ENCODE measurements around the gene PLXNB2.

Gene PLXNB2

DNA sequence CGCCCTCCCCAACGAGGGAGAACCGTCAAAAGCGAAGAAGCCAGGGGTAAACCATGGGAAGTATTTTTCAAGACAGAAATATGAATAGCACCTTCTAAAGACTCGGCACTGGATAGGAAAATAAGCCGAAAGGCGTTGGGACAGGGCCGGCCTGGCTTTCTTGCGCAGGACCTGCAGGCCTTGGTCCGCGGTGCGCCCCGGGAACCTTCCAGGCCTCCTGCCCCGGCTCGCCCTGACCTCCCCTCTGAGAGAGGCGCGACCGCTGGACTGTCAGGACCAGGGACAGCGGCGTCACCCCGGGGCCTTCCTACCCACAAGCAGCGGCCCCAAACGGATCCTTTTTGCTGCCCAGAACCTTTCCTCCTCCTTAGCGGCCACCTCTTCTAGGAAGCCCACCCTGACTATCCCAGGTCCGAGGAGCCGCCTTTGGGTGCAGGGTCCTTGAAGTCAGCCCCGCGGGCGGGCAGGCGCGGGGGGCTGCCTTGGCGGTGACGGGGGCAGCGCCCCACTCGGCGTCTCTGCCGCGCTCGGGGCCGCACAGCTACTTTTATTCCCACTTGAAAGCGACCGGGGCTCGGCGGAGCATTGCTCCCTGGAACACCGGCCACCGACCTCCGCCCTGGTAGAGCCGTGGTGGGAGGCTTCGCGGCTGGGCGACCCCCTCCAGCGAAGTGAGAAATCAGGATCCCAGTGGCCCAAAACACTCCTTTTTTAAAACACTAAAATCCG lies 36.6 kb downstream of the PLXNB2 start:
- Mint-ChIP-seq H3K4me3 (peak overlapping the region; percentile 64), H3K27me3 (peaks cover 53% of the 10 kb centered on the region), H3K36me3 (ENCODE audit: low read depth) (peaks cover 28% of the 10 kb centered on the region), H3K4me1 (ENCODE audit: low read depth) (peaks cover 41% of the 10 kb centered on the region), H3K9me3 (no peaks in the 10 kb centered on the region), H3K27ac (no peak overlapping the region)
- intact Hi-C loops (cut with micrococcal nuclease) = loop anchor here (5.0 kb wide), 1 partner anchor 36 kb away; the partner anchor contains the start of gene PLXNB2

DNA sequence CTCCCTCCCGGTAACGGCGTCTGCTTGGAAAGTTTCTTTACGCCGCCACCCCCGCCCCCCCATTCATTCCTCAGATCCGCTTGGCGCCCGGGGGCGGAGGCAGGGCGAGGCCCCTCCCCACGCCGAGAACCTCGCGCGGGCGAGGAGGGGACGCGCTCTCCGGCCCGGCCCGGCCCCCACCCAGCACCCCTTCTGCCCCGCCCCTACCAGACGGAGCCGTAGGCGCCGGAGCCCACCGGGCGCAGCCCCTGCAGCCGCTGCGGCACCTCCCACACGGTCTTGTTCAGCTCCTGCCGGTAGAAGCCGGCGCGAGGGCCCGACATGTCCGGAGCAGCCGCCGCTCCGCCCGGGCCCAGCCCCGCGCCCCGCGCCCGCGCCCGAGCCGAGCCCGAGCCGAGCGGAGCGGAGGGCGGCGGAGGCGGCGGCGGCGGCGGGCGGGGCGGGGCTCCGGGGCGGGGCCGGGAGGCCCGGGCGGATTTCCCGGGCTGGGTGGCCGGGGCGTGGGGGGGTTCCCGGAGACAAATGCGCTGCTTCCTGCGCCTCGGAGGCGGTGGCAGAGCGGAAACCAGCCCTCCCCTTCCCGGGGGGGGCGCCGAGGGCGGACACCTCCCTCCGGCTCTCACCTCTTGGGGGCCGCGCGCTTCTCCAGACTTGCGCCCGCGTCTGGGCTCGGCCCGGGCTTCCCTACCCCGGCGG lies 37.3 kb downstream of the PLXNB2 start, which contains the start of gene MAPK11:
TSS of gene MAPK11 (minus strand) at position 411 of the 696 bp plus-strand sequence. CDS start at position 323, 88 bp downstream.
- Mint-ChIP-seq H3K27ac (no peak within 1 kb of the TSS), H3K27me3 (peaks cover 59% of the 10 kb centered on the region), H3K36me3 (ENCODE audit: low read depth) (peaks cover 21% of the 10 kb centered on the region)

DNA sequence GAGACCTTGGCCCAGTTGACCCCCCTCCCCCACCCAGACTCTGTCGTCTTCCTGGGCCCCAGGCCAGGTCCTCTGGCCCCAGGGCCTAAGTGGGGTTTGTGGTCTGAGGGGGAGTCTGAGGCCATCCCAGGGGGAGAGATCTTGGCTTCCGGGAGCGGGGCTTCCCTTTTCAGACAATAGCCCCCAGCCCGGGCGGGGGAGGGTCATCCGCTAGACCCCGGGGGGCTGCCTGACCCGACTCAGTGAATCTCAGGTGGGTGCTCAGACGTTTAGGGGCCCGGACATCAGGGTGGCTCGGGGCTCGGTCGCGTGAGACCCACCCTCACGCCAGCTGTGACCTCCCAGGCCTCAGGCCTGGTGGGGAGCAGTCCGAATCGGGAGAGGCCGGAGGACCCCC lies 37.9 kb downstream of the PLXNB2 start:
- Mint-ChIP-seq H3K36me3 (ENCODE audit: low read depth) (peaks cover 16% of the 10 kb centered on the region), H3K27me3 (peaks cover 65% of the 10 kb centered on the region), H3K27ac (no peak overlapping the region), H3K9me3 (no peaks in the 10 kb centered on the region), H3K4me3 (peak overlapping the region; percentile 65), H3K4me1 (ENCODE audit: low read depth) (peaks cover 34% of the 10 kb centered on the region)
- intact Hi-C loops (cut with micrococcal nuclease) = no loop called here

More for the DNA sequence above, 37.3 kb downstream of the PLXNB2 start, which contains the start of gene MAPK11:
- Mint-ChIP-seq H3K4me3 (peak within 1 kb of the TSS; percentile 65), H3K9me3 (no peaks in the 10 kb centered on the region), H3K4me1 (ENCODE audit: low read depth) (peaks cover 39% of the 10 kb centered on the region)
- intact Hi-C loops (cut with micrococcal nuclease) = loop anchor here (5.0 kb wide), 1 partner anchor 37 kb away; the partner anchor contains the start of gene PLXNB2

DNA sequence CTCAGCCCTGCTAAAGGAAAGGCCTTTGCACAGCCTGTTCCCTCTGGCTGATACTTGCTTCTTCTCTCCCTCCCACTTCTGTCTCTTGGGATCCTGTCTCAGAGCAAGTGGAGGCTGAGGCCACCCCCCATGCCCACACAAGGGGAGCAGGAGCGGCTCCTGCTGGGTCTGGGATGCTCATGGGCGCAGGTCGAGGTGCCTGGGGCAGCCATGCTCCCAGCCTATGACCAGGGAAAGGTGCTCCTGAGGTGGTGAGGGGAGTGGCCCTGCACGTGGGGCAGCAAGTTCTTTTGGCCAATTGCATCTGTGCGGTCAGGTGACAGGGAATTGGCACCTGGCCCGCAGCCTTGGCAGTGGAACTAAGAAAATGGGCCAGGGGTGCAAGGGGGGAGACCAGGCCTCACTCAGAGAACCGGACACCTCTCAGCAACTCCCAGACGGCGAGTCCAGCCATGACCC lies 38.8 kb downstream of the PLXNB2 start:
- Mint-ChIP-seq H3K9me3 (no peaks in the 10 kb centered on the region), H3K36me3 (ENCODE audit: low read depth) (peaks cover 8% of the 10 kb centered on the region), H3K27ac (no peak overlapping the region), H3K4me1 (ENCODE audit: low read depth) (peaks cover 28% of the 10 kb centered on the region), H3K27me3 (peaks cover 73% of the 10 kb centered on the region), H3K4me3 (no peak overlapping the region)
- intact Hi-C loops (cut with micrococcal nuclease) = no loop called here

DNA sequence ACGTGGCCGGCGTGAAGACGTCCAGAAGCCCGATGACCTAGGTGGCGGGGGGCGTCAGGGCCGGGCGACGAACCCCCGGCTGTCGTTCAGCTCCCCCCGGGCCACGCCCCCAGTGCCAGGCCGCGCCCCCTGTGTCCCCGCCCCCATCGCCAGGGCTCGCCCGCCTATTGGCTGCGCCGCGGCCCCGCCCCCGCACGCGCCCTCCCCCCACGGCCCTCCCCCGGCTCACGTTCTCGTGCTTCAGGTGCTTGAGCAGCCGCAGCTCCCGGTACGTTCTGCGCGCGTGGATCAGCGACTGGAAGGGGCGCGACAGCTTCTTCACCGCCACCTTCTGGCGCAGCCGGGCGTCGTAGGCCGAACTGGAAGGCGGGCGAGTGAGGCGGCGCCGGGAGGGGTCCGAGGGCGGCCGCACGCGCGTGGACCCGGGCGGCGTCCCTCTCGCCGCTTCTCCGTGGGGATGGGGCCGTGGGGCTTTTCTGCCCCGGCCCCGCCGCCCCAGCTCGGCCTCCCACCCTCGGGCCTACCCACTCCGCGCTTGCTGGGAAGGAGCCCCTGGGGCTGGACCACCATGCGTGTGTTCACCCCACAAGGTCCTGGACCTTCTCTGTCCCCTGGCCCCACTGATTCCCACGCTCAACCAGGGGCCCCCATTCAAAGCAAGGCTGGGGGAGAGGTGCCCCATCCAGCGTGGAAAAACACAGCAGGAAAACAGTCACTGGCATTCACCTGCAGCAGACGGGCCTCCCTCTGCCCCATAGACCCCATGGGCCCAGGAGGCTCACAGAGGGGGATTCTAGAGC lies 39.7 kb downstream of the PLXNB2 start:
- no peaks in the 10 kb centered on the region for H3K9me3 Mint-ChIP-seq
- H3K4me3 Mint-ChIP-seq = no peak overlapping the region
- H3K27ac Mint-ChIP-seq = no peak overlapping the region
- peaks cover 3% of the 10 kb centered on the region for H3K36me3 Mint-ChIP-seq (ENCODE audit: low read depth)
- intact Hi-C loops (cut with micrococcal nuclease) = no loop called here
- H3K4me1 Mint-ChIP-seq (ENCODE audit: low read depth) = peaks cover 33% of the 10 kb centered on the region
- peaks cover 80% of the 10 kb centered on the region for H3K27me3 Mint-ChIP-seq

DNA sequence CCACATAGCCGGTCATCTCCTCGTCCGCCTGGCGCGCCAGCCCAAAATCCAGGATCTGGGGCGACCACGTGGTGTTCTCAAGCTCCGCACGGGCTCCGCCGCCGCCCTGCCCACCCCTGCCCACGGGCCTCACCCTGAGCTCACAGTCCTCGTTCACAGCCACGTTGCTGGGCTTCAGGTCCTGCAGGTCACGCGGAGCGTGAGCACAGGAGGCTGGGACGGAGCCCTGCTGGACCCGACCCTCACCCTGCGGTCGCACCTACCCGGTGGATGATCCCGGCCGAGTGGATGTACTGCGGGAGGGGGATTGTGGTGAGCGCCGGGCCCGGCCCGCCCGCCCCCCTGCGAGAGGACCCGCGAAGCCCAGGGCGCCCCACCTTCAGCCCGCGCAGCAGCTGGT lies 40.5 kb downstream of the PLXNB2 start:
- H3K36me3 Mint-ChIP-seq (ENCODE audit: low read depth) = no peaks in the 10 kb centered on the region
- H3K4me1 Mint-ChIP-seq (ENCODE audit: low read depth) = peaks cover 33% of the 10 kb centered on the region
- H3K4me3 Mint-ChIP-seq = no peak overlapping the region
- peaks cover 84% of the 10 kb centered on the region for H3K27me3 Mint-ChIP-seq
- intact Hi-C loops (cut with micrococcal nuclease) = no loop called here
- H3K27ac Mint-ChIP-seq = no peak overlapping the region
- no peaks in the 10 kb centered on the region for H3K9me3 Mint-ChIP-seq

DNA sequence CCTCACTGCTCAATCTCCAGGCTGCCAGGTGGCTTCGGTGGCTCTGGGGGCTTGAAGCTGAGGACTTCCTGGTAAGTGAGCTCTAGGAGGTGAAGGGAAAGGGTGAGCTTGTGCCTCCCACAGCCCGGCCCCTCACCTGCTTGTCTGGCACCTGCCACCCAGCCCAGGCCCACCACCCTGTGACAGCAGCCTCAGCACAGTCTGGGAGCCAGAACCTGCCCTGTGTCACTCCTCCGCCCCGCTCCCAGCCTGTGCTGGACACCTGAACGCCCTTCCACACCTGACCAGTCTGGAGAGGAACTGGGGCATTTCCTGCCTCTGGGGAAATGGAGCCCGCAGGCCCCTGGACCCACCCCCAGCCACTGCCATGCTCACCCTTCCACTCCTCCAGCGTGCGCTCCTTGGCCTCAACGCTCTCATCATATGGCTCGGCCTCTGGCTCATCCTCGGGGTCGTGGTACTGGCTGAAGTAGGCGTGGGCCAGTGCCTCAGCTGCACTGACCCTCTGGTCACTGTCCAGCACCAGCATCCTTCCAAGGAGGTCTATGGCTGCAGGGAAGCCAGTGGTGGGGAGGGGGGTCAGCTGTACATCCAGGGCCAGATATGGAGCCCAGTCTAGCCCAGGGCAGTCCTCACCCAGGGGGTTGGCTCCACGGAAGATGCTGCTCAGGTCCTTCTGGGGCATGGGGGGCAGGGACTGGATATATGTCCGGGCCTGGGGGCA lies 42.3 kb downstream of the PLXNB2 start:
- peaks cover 86% of the 10 kb centered on the region for H3K27me3 Mint-ChIP-seq
- H3K27ac Mint-ChIP-seq = no peak overlapping the region
- H3K4me1 Mint-ChIP-seq (ENCODE audit: low read depth) = peaks cover 33% of the 10 kb centered on the region
- intact Hi-C loops (cut with micrococcal nuclease) = no loop called here
- no peak overlapping the region for H3K4me3 Mint-ChIP-seq
- H3K9me3 Mint-ChIP-seq = no peaks in the 10 kb centered on the region
- H3K36me3 Mint-ChIP-seq (ENCODE audit: low read depth) = no peaks in the 10 kb centered on the region

DNA sequence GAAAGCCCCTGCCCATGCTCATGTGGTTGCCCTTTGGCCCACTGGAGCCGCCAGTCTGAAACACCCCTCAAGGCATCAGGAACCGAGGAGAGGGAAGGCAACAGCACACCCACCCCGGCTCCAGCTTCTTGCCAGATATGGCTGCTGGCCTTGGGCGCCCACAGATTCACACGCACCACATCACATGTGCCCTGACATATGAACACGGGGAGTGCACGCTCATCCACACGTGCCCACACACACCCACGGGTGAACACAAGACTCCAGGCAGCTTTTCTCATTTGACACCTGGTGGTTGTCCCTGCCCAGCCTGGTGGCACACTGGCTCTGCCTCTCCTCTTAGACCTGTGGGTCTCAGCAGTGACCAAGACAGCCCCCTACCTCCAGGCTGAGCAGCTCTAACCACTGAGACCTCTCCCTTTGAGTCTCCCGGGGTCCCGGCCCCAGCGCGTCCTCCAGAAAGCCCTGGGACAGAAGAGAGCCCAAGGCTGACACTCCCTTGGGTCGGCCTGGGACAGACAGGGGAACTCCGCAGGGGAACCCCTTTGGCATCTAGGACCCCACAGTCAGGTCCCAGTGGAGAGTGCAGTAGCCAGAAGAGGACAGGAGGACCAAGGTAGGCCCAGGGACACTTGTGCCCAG lies 43.2 kb downstream of the PLXNB2 start:
- no peaks in the 10 kb centered on the region for H3K9me3 Mint-ChIP-seq
- H3K27me3 Mint-ChIP-seq = peaks cover 86% of the 10 kb centered on the region
- intact Hi-C loops (cut with micrococcal nuclease) = no loop called here

DNA sequence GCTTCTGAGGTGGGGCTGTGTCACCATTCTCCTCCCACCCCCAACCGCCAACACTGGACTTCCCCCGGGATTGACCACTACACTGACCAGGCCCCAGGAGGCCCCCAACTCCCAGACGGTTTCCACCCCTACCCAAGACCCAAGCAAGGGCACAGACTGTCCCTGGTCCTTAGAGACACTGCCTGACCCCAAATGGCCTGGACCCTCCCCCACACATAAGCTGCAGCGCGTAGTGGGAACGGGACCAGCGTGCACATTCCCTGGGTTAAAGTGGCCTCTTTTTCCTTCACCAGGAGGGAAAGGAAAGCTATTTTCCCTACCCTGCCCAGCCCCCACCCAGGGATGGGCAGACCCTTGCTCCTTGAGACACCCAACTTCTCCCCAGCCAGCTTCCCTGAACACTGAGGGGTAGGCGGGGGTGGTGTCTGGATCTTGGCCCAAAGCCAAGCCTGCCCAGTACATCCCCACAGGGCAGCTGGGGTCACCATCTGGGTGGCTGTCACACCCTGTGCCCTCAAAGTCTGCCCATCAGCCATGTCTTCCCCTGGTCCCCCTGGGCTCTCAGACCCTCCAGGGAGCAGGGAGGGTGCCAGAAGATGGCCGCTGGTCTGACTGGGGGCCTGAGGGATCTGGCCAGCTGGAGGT lies 44.4 kb downstream of the PLXNB2 start:
- Mint-ChIP-seq H3K4me1 (ENCODE audit: low read depth) (peaks cover 18% of the 10 kb centered on the region), H3K4me3 (no peak overlapping the region)

More for the DNA sequence above, 43.2 kb downstream of the PLXNB2 start:
- peaks cover 26% of the 10 kb centered on the region for H3K4me1 Mint-ChIP-seq (ENCODE audit: low read depth)
- H3K4me3 Mint-ChIP-seq = no peak overlapping the region
- no peak overlapping the region for H3K27ac Mint-ChIP-seq
- no peaks in the 10 kb centered on the region for H3K36me3 Mint-ChIP-seq (ENCODE audit: low read depth)

DNA sequence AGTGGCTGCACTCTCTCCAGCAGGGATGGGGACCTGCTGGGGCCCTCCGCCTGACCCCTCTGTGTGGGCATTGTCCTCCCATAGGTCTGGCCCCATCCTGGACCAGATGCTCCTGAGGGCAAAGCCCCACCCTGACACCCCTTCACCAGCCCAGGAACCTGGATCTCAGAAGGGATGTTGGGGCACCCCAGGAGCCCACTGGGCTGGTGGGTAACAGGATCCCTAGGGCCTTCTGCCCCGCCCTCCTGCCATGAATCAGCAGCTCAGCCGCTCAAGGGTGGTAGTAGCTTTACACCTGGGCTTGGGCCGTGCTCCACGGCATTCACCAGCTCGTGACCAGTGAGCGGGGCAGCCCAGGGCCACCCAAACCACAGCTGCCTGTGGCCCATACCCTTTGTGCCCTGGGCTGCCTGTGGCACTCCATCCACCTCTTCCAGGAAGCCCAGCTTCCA lies 45.0 kb downstream of the PLXNB2 start:
- Mint-ChIP-seq H3K27me3 (peaks cover 85% of the 10 kb centered on the region), H3K36me3 (ENCODE audit: low read depth) (no peaks in the 10 kb centered on the region), H3K4me3 (peak overlapping the region; percentile 35), H3K27ac (no peak overlapping the region), H3K4me1 (ENCODE audit: low read depth) (peaks cover 18% of the 10 kb centered on the region), H3K9me3 (no peaks in the 10 kb centered on the region)
- intact Hi-C loops (cut with micrococcal nuclease) = no loop called here

More for the DNA sequence above, 44.4 kb downstream of the PLXNB2 start:
- Mint-ChIP-seq H3K9me3 (no peaks in the 10 kb centered on the region), H3K27me3 (peaks cover 85% of the 10 kb centered on the region), H3K27ac (no peak overlapping the region), H3K36me3 (ENCODE audit: low read depth) (no peaks in the 10 kb centered on the region)
- intact Hi-C loops (cut with micrococcal nuclease) = no loop called here

DNA sequence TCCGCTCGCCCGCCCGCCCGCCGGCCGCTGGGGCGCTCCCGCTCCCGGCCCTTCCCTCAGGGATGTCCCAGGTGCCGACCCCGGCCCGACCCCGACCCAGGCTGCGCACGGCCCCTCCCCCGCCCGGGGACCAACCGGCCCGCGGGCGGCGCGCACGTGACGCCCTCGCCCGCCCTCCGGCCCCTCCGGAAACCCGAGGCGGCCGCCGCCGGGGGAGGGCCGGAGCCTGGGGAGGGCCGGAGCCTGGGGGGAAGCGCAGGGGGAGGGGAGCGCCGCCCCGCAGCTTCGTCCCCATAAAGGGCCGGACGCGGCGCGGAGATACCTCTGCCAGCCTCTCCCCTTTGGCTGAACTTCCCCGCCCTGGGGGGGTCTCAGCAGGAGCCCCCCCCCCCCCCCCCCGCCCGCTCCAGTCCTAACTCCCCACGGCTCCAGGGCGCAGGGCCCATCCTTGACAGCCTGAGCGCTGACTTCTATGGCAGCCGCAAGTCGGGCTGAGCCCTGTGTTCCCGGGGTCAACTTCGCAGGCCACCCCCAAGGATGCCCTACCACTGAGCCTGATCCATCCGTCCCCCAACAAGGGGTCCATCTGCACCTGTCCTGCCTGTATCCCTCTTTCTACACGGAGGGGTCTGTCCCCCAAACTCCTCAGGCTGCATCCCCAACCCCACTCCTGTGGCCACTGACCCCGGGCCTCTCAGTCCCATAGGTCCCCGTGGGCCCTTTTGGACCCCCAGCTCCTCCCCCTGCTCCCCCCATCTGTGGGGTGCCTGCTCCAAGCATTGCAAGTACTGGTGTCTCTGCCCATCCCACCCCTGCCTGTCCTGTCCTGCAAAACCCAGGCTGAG lies 45.6 kb downstream of the PLXNB2 start, which contains the start of gene MAPK12:
TSS of gene MAPK12 (minus strand) at position 69 of the 845 bp plus-strand sequence. CDS start 174 bp downstream, outside the sequence.
- Mint-ChIP-seq H3K36me3 (ENCODE audit: low read depth) (no peaks in the 10 kb centered on the region), H3K27me3 (peaks cover 84% of the 10 kb centered on the region), H3K9me3 (no peaks in the 10 kb centered on the region), H3K27ac (no peak within 1 kb of the TSS), H3K4me1 (ENCODE audit: low read depth) (peaks cover 18% of the 10 kb centered on the region), H3K4me3 (peak within 1 kb of the TSS; percentile 35)
- intact Hi-C loops (cut with micrococcal nuclease) = no loop called here
